NCI-H524 treated with DMSO at 0.1 percent for 48 hours (cell line): ENCODE results near the gene PAM.
A peak's percentile ranks its signal among the peaks of the same experiment; 100 is the strongest.

ENCODE experiments used
- DNase-seq: peaks from one replicate; lab custom pipeline; 2025; lab: John Stamatoyannopoulos, UW

Gene PAM

GRCh38 chr5:102781786-102782185 lies 26.7 kb downstream of the PAM start:
- DNase-seq, result no peak

DNA sequence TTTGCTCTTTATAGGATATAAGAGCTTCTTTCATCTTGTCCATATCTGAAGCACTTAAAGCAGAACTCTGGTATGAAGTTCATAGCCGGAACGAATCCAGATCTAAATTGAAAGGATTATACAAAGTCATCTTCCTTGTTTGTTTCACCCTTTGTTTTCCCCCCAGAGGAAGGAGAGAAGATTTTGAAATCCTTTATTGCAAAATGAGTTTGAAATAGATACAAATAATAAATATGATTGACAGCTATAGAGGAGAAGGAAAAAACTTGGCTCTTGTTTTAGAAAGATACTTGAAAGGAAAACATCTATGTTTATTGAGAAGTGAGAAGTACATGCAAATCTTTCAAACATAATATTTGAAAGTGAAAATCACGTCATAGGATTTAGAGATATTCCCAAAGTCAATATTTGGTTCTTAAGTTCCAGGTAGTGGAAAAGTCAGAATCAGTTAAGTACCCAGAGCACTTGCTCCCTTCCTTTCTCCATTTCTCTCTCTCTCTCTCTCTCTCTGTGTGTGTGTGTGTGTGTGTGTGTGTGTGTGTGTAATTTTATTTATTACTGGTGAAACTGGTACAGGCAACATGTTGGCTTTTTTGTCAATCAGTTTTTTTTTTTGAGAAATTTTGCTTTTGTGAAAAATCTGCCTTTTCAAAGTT lies 27.2 kb downstream of the PAM start:
- DNase-seq, result no peak

DNA sequence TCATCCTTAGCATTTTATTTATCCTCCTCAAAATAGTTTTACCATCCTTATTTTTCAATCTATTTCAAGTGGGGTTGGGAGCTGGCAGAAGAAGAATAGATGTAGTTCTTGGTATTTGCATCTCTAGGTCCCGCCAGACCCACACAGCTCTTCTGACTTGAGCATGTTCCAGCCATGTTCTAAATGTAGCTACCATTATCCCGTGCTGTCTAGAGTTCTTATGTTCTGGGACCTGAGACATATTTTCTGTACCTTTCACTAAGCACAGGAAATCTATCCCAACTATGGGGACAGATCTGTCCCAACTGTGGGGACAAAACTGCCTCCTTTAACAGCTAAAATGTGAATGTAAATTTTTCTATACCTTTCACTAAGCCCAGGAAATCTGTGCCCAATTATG lies 32.0 kb downstream of the PAM start:
- no peak for DNase-seq

GRCh38 chr5:102788788-102789187 lies 33.7 kb downstream of the PAM start:
- DNase-seq, result no peak

DNA sequence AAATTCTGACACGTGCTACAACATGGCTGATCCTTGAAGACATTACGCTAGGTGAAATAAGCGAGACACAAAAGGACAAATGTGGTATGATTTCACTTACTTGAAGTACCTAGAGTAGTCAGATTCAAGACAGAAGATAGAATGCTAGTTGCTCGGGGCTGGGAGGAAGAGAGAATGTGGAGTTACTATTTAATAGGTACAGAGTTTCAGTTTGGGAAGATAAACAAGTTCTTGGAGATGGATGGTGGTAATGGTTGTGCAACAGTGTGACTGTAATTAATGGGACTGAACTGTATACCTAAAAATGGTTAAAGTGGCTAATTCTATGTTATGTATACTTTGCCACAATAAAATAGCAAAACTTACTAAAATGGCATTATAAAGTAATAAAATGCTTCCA lies 34.4 kb downstream of the PAM start:
- no peak for DNase-seq

DNA sequence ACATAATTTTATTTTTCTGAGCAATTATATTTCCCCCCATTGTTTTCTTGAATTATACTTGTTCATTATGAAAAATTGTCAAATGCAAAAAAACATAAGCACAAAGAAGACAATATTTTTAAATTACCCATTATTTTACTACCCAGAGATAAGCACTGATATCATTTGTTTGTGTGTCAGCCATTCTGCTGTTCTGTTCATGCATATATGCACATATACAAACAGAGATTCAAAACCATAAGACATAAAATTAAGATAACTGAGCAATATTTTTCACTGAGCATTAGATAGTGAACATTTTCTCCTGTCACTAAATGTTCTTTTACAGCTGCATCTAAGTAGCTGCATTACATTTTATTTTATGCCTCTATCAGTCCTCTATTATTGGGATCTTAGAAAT lies 35.6 kb downstream of the PAM start:
- DNase-seq, result no peak

- no peak for DNase-seq
Measured at GRCh38 chr5:102792705-102793104, 37.6 kb downstream of the PAM start.

DNA sequence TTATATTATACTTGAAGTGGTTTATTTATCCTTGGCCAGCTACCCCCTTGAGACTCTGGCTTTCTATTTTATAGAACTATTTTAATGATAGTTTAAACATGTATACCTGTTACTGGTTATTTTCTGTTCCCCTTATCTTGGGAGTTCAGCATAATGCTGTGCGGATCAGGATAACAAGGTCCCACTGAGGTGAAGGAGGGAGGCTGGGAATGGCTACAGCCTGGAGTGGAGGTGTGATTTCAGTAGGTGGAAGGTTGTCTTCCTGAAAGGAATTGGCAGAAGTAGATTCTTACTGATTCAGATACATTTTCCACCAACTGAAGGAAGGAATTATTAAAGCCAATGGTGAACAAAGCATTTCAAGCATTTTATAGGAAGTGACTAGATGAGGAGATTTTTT lies 38.9 kb downstream of the PAM start:
- no peak for DNase-seq

DNA sequence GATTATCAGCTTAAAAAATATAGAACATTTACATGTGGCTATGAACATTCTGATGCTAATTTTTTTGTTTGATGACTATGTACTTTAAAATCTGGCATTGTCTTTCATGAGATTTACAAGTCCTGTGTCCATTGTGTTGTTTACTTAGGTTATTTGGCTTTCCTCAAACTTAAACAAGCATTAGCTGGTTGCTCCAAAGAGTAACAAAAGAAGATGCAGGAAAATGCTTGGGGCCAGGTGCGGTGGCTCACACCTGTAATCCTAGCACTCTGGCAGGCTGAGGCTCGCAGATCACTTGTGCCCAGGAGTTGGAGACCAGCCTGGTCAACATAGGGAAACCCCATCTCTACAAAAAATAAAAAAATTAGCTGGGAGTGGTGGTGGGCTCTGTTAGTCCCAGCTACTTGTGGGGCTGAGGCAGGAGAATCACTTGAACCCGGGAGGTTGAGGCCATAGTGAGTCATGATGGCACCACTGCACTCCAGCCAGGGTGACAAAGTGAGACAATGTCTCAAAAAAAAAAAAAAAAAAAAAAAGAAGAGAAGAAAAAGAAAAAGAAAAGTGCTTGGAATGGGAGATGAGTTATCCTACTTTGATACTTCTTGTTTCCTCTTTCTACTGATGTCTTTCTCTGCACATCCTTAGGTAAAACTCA lies 39.7 kb downstream of the PAM start:
- DNase-seq, result no peak

GRCh38 chr5:102795526-102795925 lies 40.4 kb downstream of the PAM start:
- no peak for DNase-seq

GRCh38 chr5:102796009-102796408 lies 40.9 kb downstream of the PAM start:
- no peak for DNase-seq

- DNase-seq, result no peak
Measured at GRCh38 chr5:102796498-102796897, 41.4 kb downstream of the PAM start.

GRCh38 chr5:102797322-102797884 lies 42.3 kb downstream of the PAM start:
- DNase-seq, result no peak

GRCh38 chr5:102798104-102798785 lies 43.1 kb downstream of the PAM start:
- no peak for DNase-seq

DNA sequence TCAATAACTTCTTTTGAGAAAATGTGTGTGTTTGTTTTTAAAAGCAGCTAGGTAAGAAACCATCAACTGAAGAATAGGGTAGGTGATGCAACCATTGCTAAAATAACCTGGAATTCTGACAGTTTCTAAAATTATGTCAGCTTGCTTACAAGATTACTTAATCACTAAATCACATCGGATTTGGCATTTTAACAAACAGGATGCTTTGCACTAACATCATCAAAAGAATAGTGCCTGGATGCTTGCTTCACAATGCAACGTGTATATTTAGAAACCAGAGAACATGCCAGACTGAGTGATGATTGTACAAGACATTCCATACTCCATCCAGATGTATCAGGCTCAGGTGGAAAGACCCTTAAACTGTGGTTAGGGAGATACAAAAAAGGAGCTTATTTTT lies 43.9 kb downstream of the PAM start:
- DNase-seq, result no peak

DNA sequence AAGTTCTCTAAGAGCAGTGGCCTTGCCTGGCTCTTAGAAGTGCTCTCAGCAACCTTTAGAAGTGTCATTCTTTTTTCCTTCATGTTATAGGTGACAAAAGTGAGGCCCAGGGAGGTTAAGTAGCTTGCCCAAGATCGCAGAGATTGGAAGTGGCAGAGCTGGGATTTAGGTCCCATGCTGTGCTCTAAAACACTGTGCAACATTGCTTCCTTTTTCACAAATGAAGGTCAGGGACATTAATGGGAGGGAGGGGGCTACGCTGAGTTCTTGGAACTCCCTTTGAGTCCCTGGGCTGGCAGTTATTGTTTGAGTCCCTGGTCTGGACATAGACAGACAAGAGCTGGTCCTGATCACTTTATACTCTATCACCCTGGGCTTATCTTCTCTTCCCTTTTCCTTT lies 45.3 kb downstream of the PAM start:
- no peak for DNase-seq

- DNase-seq, result no peak
Measured at GRCh38 chr5:102801371-102801770, 46.3 kb downstream of the PAM start.

- DNase-seq, result no peak
Measured at GRCh38 chr5:102802708-102803458, 47.8 kb downstream of the PAM start.

DNA sequence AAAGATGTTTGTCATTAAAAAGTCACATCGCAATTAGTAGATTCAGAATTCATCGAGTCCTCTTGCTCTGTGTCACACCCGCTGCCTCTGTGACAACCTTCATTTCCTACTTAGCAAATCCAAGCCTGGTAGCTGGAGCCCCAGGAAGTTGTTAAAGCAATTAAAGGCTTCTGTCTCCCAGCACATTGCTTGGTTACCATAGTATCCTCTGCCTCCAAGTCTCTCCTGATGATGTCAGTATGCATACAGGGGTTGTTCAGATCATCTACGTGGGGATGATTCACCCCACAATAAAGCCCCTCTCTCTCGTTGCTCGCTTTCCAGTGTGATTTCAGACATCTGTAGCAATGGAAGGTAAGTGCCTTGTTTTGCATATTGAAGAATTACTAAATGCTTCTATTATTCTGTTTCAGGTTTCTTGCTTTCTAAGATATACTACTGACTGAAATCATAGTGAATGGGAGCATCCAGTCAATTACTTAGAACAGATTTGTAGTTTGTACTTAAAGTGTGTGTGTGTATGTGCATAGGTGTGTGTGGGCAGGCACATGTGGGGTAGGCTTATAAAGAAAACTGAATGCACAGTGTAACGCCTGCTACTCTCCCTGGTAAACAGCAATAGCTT lies 52.9 kb downstream of the PAM start:
- peak; percentile 18 for DNase-seq

DNA sequence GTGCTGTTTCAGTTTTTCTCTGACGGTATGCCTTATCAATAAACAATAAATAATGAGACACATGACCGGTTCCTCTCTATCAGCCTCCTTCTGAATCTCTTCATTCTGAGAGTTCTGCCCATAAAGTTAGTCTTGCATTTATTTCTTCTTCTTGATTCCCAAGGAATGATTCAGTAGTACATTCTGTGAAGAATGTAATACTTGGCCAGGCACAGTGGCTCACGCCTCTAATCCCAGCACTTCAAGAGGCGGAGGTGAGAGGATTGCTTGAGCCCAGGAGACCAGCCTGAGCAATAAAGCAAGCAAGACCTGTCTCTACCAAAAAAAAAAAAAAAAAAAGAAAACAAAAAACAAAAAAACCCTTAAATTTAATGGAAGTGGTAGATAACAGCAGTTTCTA lies 53.9 kb downstream of the PAM start:
- DNase-seq, result no peak

DNA sequence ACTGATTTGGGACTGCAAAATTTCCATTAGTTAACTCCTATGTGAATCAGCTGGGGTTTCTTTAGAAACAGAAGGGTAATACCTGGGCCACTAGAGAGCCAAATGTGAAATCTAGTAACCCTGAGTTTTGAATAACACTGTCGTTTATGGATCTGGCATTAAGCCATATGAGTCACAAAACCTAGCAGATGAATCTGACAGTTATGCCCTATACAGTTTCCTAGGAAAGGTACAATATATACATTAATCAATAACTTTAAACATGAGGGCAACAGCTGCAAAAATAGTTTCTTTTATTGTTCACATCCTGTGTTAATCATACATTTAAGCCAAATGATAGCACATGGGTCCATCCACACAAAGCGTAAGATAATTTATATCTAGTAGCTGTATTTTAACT lies 56.9 kb downstream of the PAM start:
- DNase-seq, result no peak

DNA sequence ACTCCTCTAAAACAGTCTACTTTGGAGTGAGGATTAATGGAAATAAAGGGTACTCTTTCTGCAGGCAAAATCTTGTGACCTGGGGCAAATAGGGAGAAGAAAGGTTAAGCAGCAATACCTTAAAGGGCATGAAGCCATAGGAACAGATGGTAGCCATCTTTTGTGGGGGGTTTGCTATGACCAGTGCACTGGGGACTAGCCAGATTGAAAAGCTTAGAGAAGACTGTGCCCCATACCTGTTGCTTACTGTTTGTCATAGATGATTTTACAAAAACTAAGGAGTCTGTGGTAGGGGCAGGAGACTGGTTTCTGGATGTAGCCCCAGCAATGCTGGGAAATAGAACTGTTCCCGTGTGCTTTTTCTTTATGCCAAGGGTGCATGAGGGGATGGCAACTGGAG lies 58.6 kb downstream of the PAM start:
- no peak for DNase-seq
